GM23248 (cell line): ENCODE measurements around the gene DIDO1. TPM values are rescaled to one million over a fixed set of nuclear protein-coding genes. Genes with fewer than 3 reads are reported as not detected.
A peak's percentile ranks its signal among the peaks of the same experiment; 100 is the strongest.

ENCODE experiments used
- DNase-seq: peaks from one replicate; pipeline ENCODE4 v3.0.0-alpha.2; 2015
- H2AFZ ChIP-seq: fragments of 200-600 bp; sonication (generic); 2 replicates; pipeline ENCODE4 v1.6.1; 2016; ENCODE audit warnings: antibody characterized with exemption
- H3F3A ChIP-seq: fragments of 200-600 bp; sonication (generic); 2 replicates; pipeline ENCODE4 v1.6.1; 2016; ENCODE audit warnings: mild to moderate bottlenecking, antibody characterized with exemption, mixed run types; ENCODE audit not compliant: insufficient read depth
- H3K27ac ChIP-seq: fragments of 200-600 bp; sonication (generic); 2 replicates; pipeline ENCODE4 v1.5.1; 2016; ENCODE audit warnings: mild to moderate bottlenecking
- H3K27me3 ChIP-seq: fragments of 200-600 bp; sonication (generic); replicated peaks from 2 replicates; pipeline ENCODE4 v1.6.1; 2016; ENCODE audit warnings: mild to moderate bottlenecking; ENCODE audit not compliant: insufficient read depth
- H3K36me3 ChIP-seq: fragments of 200-600 bp; sonication (generic); 2 replicates; pipeline ENCODE4 v1.6.1; 2016; ENCODE audit warnings: low read depth, mild to moderate bottlenecking
- H3K4me1 ChIP-seq: fragments of 200-600 bp; sonication (generic); 2 replicates; pipeline ENCODE4 v1.6.1; 2016; ENCODE audit warnings: mild to moderate bottlenecking; ENCODE audit not compliant: insufficient read depth
- H3K4me2 ChIP-seq: fragments of 200-600 bp; sonication (generic); one replicate; pipeline ENCODE4 v1.6.1; 2016; ENCODE audit warnings: mild to moderate bottlenecking; ENCODE audit not compliant: unreplicated experiment
- H3K4me3 ChIP-seq: fragments of 200-600 bp; sonication (generic); 2 replicates; pipeline ENCODE4 v1.5.1; 2016; ENCODE audit warnings: mild to moderate bottlenecking
- H3K79me2 ChIP-seq: fragments of 200-600 bp; sonication (generic); 2 replicates; pipeline ENCODE4 v1.6.1; 2016; ENCODE audit warnings: mild to moderate bottlenecking; ENCODE audit not compliant: insufficient read depth
- H3K9ac ChIP-seq: fragments of 200-600 bp; sonication (generic); 2 replicates; pipeline ENCODE4 v1.6.1; 2016; ENCODE audit warnings: mild to moderate bottlenecking
- H3K9me2 ChIP-seq: fragments of 200-600 bp; sonication (generic); 2 replicates; pipeline ENCODE4 v1.6.1; 2016; ENCODE audit warnings: mixed run types, mild to moderate bottlenecking, moderate library complexity; ENCODE audit not compliant: insufficient read depth
- H3K9me3 ChIP-seq: fragments of 200-600 bp; sonication (generic); one replicate; pipeline ENCODE4 v1.6.1; 2017; ENCODE audit warnings: low read depth
- H4K20me1 ChIP-seq: fragments of 200-600 bp; sonication (generic); 2 replicates; pipeline ENCODE4 v1.6.0; 2016; ENCODE audit not compliant: insufficient read depth
- EZH2 ChIP-seq: fragments of 200-600 bp; sonication (generic); IDR thresholded peaks from 2 replicates; pipeline ENCODE4 v1.6.1; 2018; ENCODE audit warnings: antibody characterized with exemption, mild to moderate bottlenecking; ENCODE audit not compliant: insufficient read depth, poor library complexity, severe bottlenecking
- EZH2phosphoT487 ChIP-seq: fragments of 200-600 bp; sonication (generic); IDR thresholded peaks from 2 replicates; pipeline ENCODE4 v1.6.1; 2018; ENCODE audit warnings: antibody characterized with exemption, moderate library complexity, mild to moderate bottlenecking, low read depth; ENCODE audit not compliant: insufficient read depth
- WGBS, 2 experiments: methylation state at CpG; one replicate each; pipeline ENCODE4 v1.1.6; 2015 to 2017; ENCODE audit warnings: low lambda C conversion rate in 2 of 2, low coverage in 1 of 2; ENCODE audit errors: missing lambda C conversion rate in 2 of 2; 5-methylcytosine and 5-hydroxymethylcytosine counted together
- in situ Hi-C: fragments of 300-500 bp; cut with MboI; formaldehyde crosslinking; loops from 2 replicates; pipeline ENCODE4 v1.15.0; 2020
- polyA plus RNA-seq: library from polyadenylated mRNA; unstranded; fragments of >200 nt; fragmentation: Nextera tagmentation; extraction: Ambion mirVana; gene quantifications from 2 replicates; pipeline ENCODE4 v1.2.1, GENCODE V29; 2016
- total RNA-seq: library from RNA; depleted of rRNA; stranded (reverse); fragments of >200 nt; shearing (Covaris generic); gene quantifications from 2 replicates; pipeline ENCODE4 v1.2.3, GENCODE V29; 2014

Gene DIDO1
- total and polyA plus RNA-seq, 2 experiments from 2014 or later, result 16.2 to 37.1 TPM

- H3K9me3 ChIP-seq, result no peaks in the 10 kb centered on the region
- no peaks in the 10 kb centered on the region for H3K4me1 ChIP-seq
- H3K4me2 ChIP-seq, result no peak overlapping the region
- no peak overlapping the region for H3K27ac ChIP-seq
- H3K4me3 ChIP-seq, result no peak overlapping the region
- H3F3A ChIP-seq, result peaks cover 10% of the 10 kb centered on the region; the same call in 1 of the 2 replicates
- no peak for TF ChIP-seq EZH2
- WGBS, 2 experiments, result 96% methylated on average over 16 of the region's 16 CpGs
- H4K20me1 ChIP-seq, result no peaks in the 10 kb centered on the region
- in situ Hi-C loops, result no loop called here
- H3K9me2 ChIP-seq, result no peaks in the 10 kb centered on the region
- H3K9ac ChIP-seq, result no peak overlapping the region
- H3K27me3 ChIP-seq, result no peaks in the 10 kb centered on the region
- H3K79me2 ChIP-seq, result no peaks in the 10 kb centered on the region; the same call in 1 of the 2 replicates
- H2AFZ ChIP-seq, result no peak overlapping the region
- peaks cover 38% of the 10 kb centered on the region for H3K36me3 ChIP-seq
- no peak for DNase-seq
These were observed 29.8 kb downstream of the DIDO1 start for GRCh38 chr20:62896526-62896925.

DNA sequence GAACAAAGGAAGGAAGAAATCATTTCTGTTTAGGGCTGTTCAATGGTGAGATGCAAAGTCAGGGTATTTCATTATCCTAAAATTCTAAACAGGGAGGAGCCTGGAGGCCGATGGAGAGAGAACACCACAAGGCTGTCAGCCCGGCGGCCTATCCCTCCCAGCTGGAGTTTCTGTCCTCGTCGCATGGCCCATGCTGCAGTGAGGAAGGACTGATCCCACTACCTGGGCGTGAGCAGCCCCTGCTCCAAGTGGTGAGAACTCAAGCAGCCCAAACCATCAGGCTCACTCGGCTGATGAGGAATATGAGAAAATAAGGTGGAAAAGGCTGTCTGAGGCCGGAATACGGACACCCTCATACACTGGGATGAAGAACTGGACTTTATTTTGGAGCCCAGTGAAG lies 30.8 kb downstream of the DIDO1 start:
- H3K27ac ChIP-seq, result no peak overlapping the region
- no peak overlapping the region for H3K9ac ChIP-seq
- WGBS, 2 experiments, result 77 to 82% methylated on average over 9 of the region's 9 CpGs
- H3K4me3 ChIP-seq, result no peak overlapping the region
- in situ Hi-C loops, result no loop called here
- H3K36me3 ChIP-seq, result peaks cover 39% of the 10 kb centered on the region
- no peaks in the 10 kb centered on the region for H4K20me1 ChIP-seq
- no peaks in the 10 kb centered on the region for H3K27me3 ChIP-seq
- TF ChIP-seq EZH2phosphoT487, result no peak
- no peak for TF ChIP-seq EZH2
- H3K79me2 ChIP-seq, result no peaks in the 10 kb centered on the region; the same call in 1 of the 2 replicates
- peaks cover under 1% of the 10 kb centered on the region; the same call in 1 of the 2 replicates for H3F3A ChIP-seq
- no peak overlapping the region for H3K4me2 ChIP-seq
- DNase-seq, result no peak
- no peaks in the 10 kb centered on the region for H3K9me2 ChIP-seq
- H3K9me3 ChIP-seq, result no peaks in the 10 kb centered on the region
- no peaks in the 10 kb centered on the region for H3K4me1 ChIP-seq
- H2AFZ ChIP-seq, result no peak overlapping the region

GRCh38 chr20:62894261-62894660 lies 32.0 kb downstream of the DIDO1 start:
- Histone ChIP-seq H3K9ac (no peak overlapping the region), H3K27ac (no peak overlapping the region), H3K27me3 (no peaks in the 10 kb centered on the region), H3K36me3 (peaks cover 52% of the 10 kb centered on the region), H3K4me2 (no peak overlapping the region), H2AFZ (no peak overlapping the region), H3K4me1 (no peaks in the 10 kb centered on the region), H3K4me3 (no peak overlapping the region), H3K9me2 (no peaks in the 10 kb centered on the region), H3K79me2 (no peaks in the 10 kb centered on the region; the same call in 1 of the 2 replicates), H3F3A (peaks cover under 1% of the 10 kb centered on the region; the same call in 1 of the 2 replicates), H4K20me1 (no peaks in the 10 kb centered on the region), H3K9me3 (no peaks in the 10 kb centered on the region)
- in situ Hi-C loops, result no loop called here
- TF ChIP-seq EZH2phosphoT487 (no peak), EZH2 (no peak)
- DNase-seq, result no peak
- WGBS, 2 experiments, result 92 to 97% methylated on average over 14 of the region's 14 CpGs

DNA sequence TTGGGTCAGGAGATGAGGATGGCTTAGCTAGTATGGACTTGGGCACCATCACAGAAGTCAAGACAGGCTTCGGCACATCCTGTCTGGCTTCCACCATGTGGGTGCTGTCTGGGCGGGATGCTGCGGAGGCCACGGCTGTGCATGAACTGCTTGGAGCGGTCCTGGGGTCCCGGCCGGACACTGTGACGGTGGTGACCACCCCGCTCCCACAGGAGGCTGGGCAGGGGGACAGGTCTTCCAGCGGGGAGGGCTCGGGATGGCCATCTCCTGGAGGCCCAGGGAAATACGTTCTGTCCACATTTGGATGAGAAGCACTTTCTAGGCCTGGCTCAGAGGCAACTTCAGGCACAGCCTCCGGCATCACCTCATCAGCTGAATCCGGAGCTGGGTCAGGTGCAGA lies 32.6 kb downstream of the DIDO1 start:
- H3K27ac ChIP-seq, result no peak overlapping the region
- TF ChIP-seq EZH2phosphoT487, result no peak
- TF ChIP-seq EZH2, result no peak
- WGBS, 2 experiments, result 91 to 95% methylated on average over 14 of the region's 14 CpGs
- H3F3A ChIP-seq, result peaks cover 6% of the 10 kb centered on the region; the same call in 1 of the 2 replicates
- DNase-seq, result peak; percentile 18
- H2AFZ ChIP-seq, result no peak overlapping the region
- H3K4me1 ChIP-seq, result no peaks in the 10 kb centered on the region
- H3K27me3 ChIP-seq, result no peaks in the 10 kb centered on the region
- no peak overlapping the region for H3K4me2 ChIP-seq
- H3K4me3 ChIP-seq, result no peak overlapping the region
- H3K36me3 ChIP-seq, result peaks cover 52% of the 10 kb centered on the region
- in situ Hi-C loops, result no loop called here
- H3K79me2 ChIP-seq, result no peaks in the 10 kb centered on the region; the same call in 1 of the 2 replicates
- no peaks in the 10 kb centered on the region for H3K9me2 ChIP-seq
- H3K9ac ChIP-seq, result no peak overlapping the region
- no peaks in the 10 kb centered on the region for H4K20me1 ChIP-seq
- no peaks in the 10 kb centered on the region for H3K9me3 ChIP-seq
